K562 (cell line): ENCODE measurements around the gene SAE1. TPM values are rescaled to one million over a fixed set of nuclear protein-coding genes. Genes with fewer than 3 reads are reported as not detected.

Experiments used
- ARHGAP35 ChIP-seq: fragments of 450-650 bp; IDR thresholded peaks from 2 replicates; pipeline ENCODE4 v1.6.1; 2018; ENCODE audit not compliant: partially characterized antibody
- CLOCK ChIP-seq: fragments of 250-450 bp; sonication (Bioruptor Pico); IDR thresholded peaks from 2 replicates; pipeline ENCODE4 v1.4.0; 2020; ENCODE audit warnings: mild to moderate bottlenecking, moderate library complexity, borderline replicate concordance
- DEAF1 ChIP-seq: fragments of 450-650 bp; formaldehyde crosslinking; IDR thresholded peaks from 2 replicates; pipeline ENCODE4 v1.4.0; 2020; ENCODE audit warnings: mild to moderate bottlenecking, moderate library complexity
- DMBX1 ChIP-seq: fragments of 250-450 bp; sonication (Bioruptor Pico); IDR thresholded peaks from 2 replicates; pipeline ENCODE4 v1.8.0; 2022; ENCODE audit warnings: inconsistent platforms, mild to moderate bottlenecking, moderate library complexity, borderline replicate concordance
- ELF1 ChIP-seq: fragments of 200-800 bp; sonication (Bioruptor generic); IDR thresholded peaks from 2 replicates; pipeline ENCODE4 v1.6.1; 2016; ENCODE audit warnings: missing genetic modification characterization, missing compliant biosample characterization
- ELF2 ChIP-seq: fragments of 250-450 bp; sonication (Bioruptor Pico); IDR thresholded peaks from 2 replicates; pipeline ENCODE4 v1.5.0; 2021; ENCODE audit warnings: mild to moderate bottlenecking
- HBP1 ChIP-seq: fragments of 450-650 bp; formaldehyde crosslinking; IDR thresholded peaks from 2 replicates; pipeline ENCODE4 v1.4.0; 2022; ENCODE audit warnings: missing genetic modification characterization
- KLF6 ChIP-seq: fragments of 250-450 bp; sonication (Bioruptor Pico); IDR thresholded peaks from 2 replicates; pipeline ENCODE4 v1.4.0; 2020; ENCODE audit warnings: mild to moderate bottlenecking, moderate library complexity, borderline replicate concordance
- MLLT1 ChIP-seq, 2 experiments: fragments of 450-650 bp; IDR thresholded peaks; 2 replicates each; pipeline ENCODE4 v1.6.1; 2016
- MYBL2 ChIP-seq, 2 experiments: fragments of 450-650 bp in 1 of 2; sonication (generic) in 1 of 2; formaldehyde crosslinking in 1 of 2; IDR thresholded peaks; 2 replicates each; pipeline versions ENCODE4 v1.6.1 to v1.8.1; 2017 to 2022; ENCODE audit warnings: borderline replicate concordance in 1 of 2, inconsistent platforms in 1 of 2, low read depth in 1 of 2, mild to moderate bottlenecking in 1 of 2, missing genetic modification reagents in 1 of 2, moderate library complexity in 1 of 2
- NFE2L1 ChIP-seq: fragments of 450-650 bp; IDR thresholded peaks from 2 replicates; pipeline ENCODE4 v1.6.1; 2016; ENCODE audit warnings: missing genetic modification characterization, low read depth, mild to moderate bottlenecking, missing compliant biosample characterization, moderate library complexity, borderline replicate concordance
- PHF20 ChIP-seq: fragments of 450-650 bp; IDR thresholded peaks from 2 replicates; pipeline ENCODE4 v1.6.1; 2018; ENCODE audit not compliant: partially characterized antibody
- RFX7 ChIP-seq: fragments of 250-450 bp; sonication (Bioruptor Pico); IDR thresholded peaks from 2 replicates; pipeline ENCODE4 v1.5.1; 2021; ENCODE audit warnings: mild to moderate bottlenecking
- SNAPC5 ChIP-seq: fragments of 250-450 bp; sonication (Bioruptor Pico); IDR thresholded peaks from 2 replicates; pipeline ENCODE4 v1.8.0; 2021; ENCODE audit warnings: moderate library complexity, mild to moderate bottlenecking, inconsistent platforms
- TAL1 ChIP-seq: fragments of 450-650 bp; IDR thresholded peaks from 2 replicates; pipeline ENCODE4 v1.6.1; 2016; ENCODE audit warnings: mild to moderate bottlenecking
- TSC22D4 ChIP-seq: fragments of 450-650 bp; IDR thresholded peaks from 2 replicates; pipeline ENCODE4 v1.6.1; 2016; ENCODE audit warnings: missing genetic modification characterization, missing biosample characterization, control low read depth
- ZBTB12 ChIP-seq: fragments of 250-450 bp; sonication (Bioruptor Pico); IDR thresholded peaks from 2 replicates; pipeline ENCODE4 v1.4.0; 2020
- ZFP36 ChIP-seq: fragments of 150-350 bp; IDR thresholded peaks from 2 replicates; pipeline ENCODE4 v1.6.1; 2018; ENCODE audit warnings: low read length, low read depth; ENCODE audit not compliant: partially characterized antibody
- ZNF57 ChIP-seq: fragments of 450-650 bp; formaldehyde crosslinking; IDR thresholded peaks from 2 replicates; pipeline ENCODE4 v1.4.0; 2020; ENCODE audit warnings: mild to moderate bottlenecking, moderate library complexity
- polyA plus RNA-seq, 8 experiments: library from polyadenylated mRNA; depleted of rRNA in 4 of 8; stranded (reverse) in 5 of 8; unstranded in 3 of 8; fragments of >200 nt; fragmentation: Nextera tagmentation in 2 of 8; fragmentation: Illumina TruSeq in 1 of 8; extraction: Ambion mirVana in 2 of 8; extraction: Trizol in 1 of 8; gene quantifications; 2 replicates each; pipeline versions ENCODE4 v1.2.1 to v1.2.3, GENCODE V29; 2011 to 2014; ENCODE audit warnings: inconsistent platforms in 1 of 8, missing spikeins in 1 of 8
- total RNA-seq, 7 experiments: library from RNA; depleted of rRNA in 6 of 7; stranded (reverse); fragments of >200 nt in 6 of 7; fragmentation: Illumina TruSeq in 2 of 7; extraction: Trizol in 2 of 7; gene quantifications; 2 replicates each; pipeline versions ENCODE4 v1.2.1 to v1.2.3, GENCODE V29; 2011 to 2021; ENCODE audit warnings: low replicate concordance in 1 of 7

Gene SAE1
- total and polyA plus RNA-seq, 9 of the 15 experiments (the other 6 are each of a cell fraction or from before 2014, with no cell fraction given) = 82.8 to 299 (median 217) TPM

- TF ChIP-seq TSC22D4 (tag) (no peak), MLLT1 (IDR thresholded peaks at IDR 0.05) (peak in 1 of 2 experiments; percentile 92), MYBL2 (IDR thresholded peaks at IDR 0.05; ENCODE audit: low read depth) (peak; percentile 19; the same call in 1 of the 2 replicates), MYBL2 (CRISPR knock-in tag; IDR thresholded peaks at IDR 0.05; ENCODE audit: borderline replicate concordance) (no peak), ELF1 (tag) (no peak), ZBTB12 (no peak), SNAPC5 (CRISPR knock-in tag) (no peak), KLF6 (CRISPR knock-in tag) (no peak), RFX7 (CRISPR knock-in tag) (no peak), TAL1 (peak; percentile 38; the same call in 1 of the 2 replicates), NFE2L1 (tag) (no peak), ELF2 (CRISPR knock-in tag) (no peak), ARHGAP35 (peak; percentile 76), ZFP36 (peak; percentile 63), ZNF57 (CRISPR knock-in tag) (no peak), HBP1 (CRISPR knock-in tag) (peak; percentile 98), DMBX1 (CRISPR knock-in tag) (no peak), CLOCK (CRISPR knock-in tag) (no peak), PHF20 (peak; percentile 58), DEAF1 (CRISPR knock-in tag) (no peak)
Measured at GRCh38 chr19:47243364-47243775, 112.7 kb downstream of the SAE1 start (continued).
